GM21515 (cell line): ENCODE measurements around the gene CLCN7.

Experiments
- ATAC-seq: cut with Tn5 transposase; IDR thresholded peaks from one replicate; pipeline ENCODE4 v1.9.1; 2021; ENCODE audit not compliant: unreplicated experiment

Gene CLCN7

DNA sequence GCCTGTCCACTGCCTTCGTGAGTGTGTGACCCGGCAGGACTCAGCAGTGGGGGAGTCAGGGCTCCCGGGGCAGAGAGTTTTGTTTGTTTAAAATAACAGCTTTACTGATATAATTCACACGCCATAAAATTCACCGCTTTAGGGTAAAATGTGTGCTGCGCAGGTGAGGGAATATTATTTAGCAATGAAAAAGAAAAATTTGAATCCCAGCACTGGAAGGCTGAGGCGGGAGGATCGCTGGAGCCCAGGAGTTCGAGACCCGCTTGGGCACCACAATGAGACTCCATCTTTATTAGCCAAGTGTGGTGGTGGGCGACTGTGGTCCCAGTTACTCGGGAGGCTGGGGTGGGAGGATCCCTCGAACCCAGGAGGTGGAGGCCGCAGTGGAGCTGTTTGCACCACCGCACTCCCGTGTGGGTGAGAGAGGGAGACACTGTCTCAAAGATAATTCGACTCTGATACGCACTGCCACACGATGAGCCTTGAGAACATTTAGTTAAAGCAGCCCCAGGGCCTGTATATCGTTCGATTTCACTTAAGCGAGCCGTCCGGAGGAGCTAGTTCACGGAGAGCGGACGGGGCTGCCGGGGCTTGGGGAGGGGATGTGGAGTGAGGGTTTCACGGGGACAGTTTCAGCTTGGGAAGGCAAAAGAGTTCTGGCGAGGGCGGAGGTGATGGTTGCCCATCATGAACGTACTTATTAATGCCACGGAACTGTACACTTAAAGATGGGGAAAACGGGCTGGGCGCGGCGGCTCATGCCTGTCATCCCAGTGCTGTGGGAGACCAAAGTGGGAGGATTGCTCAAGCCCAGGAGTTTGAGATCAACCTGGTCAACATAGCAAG lies 28.5 kb upstream of the CLCN7 start:
- ATAC-seq, result no peak

DNA sequence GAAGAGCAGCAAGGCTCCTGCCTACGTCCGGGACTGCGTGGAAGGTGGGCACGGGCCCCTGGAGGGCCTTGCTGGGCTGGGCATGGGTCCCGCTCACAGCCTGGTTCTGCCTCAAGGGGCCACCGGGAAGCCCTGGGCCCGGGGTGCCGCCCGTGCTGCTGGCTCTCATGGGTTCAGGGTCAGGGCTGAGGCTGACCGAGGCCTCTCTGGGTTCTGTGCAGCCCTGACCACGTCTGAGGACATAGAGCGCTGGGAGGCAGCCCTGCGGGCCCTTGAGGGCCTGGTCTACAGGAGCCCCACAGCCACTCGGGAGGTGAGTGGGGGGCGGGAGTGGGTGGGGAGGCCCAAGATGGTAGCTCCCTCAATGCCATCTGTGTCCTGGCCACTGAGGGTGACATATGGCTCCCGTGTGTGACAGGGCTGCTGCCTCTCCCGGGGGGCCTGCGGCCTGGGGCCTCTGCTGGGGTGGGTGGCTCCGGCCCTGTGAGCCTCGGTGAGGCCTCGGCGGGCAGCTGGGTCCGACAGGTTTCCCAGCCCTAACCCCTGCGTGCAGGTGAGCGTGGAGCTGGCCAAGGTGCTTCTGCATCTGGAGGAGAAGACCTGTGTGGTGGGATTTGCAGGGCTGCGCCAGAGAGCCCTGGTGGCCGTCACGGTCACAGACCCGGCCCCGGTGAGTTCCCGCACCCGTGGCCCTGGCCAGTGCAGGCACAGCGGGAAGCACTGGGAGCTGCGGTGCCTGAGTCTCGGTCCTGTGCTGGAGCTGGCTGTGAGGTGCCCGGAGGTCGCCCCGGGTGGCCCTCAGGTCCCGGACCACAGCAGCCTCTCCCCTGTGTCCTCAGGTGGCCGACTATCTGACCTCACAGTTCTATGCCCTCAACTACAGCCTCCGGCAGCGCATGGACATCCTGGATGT lies 27.5 kb upstream of the CLCN7 start:
- no peak for ATAC-seq

DNA sequence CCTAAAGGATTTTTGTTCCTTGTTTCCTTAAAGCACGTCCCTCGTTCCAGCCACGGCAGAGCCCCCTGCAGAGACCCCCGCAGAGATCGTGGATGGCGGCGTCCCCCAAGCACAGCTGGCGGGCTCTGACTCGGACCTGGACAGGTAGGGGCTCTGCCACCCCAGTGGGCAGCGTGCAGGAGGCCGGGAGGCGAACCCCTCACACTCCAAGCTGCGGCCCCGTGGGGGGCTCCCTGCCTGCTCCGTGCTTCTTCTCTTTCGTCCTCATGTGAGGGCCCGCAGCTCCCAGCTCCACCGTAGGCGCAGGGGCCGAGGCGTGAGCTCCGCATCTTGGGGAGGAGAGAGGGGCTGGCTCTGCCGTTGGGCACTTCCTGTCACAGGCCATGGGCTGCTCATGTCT lies 26.8 kb upstream of the CLCN7 start:
- ATAC-seq, result no peak

- ATAC-seq, result no peak
These were observed 25.8 kb upstream of the CLCN7 start for GRCh38 chr16:1500465-1501150.

GRCh38 chr16:1499756-1500464 lies 25.1 kb upstream of the CLCN7 start:
- ATAC-seq, result no peak

- ATAC-seq, result no peak
These were observed 24.3 kb upstream of the CLCN7 start for GRCh38 chr16:1498899-1499676.

DNA sequence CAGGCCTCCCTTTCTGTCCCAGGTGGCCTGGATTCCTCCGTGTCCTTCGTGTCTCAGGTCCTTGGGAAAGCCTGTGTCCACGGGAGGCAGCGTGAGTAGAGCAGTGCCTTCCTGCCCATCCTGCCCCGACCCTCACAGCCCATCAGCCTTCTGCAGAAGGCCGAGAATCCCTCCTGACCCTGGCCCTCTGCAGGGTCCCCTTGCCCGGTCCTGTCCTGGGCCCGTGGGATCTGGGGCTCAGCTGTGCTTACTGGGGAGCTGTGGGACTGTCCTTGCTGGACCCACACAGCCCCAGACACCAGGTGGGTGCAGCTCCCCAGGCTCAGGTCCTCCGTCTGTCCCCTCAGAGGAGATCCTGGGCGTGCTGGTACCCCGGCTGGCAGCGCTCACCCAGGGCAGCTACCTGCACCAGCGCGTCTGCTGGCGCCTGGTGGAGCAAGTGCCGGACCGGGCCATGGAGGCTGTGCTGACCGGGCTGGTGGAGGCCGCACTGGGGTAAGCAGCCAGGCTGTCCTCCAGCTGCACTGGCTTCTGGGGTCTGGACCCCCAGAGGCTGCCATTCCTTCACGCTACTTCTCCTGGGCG lies 22.3 kb upstream of the CLCN7 start:
- ATAC-seq, result no peak

GRCh38 chr16:1496464-1496863 lies 21.6 kb upstream of the CLCN7 start:
- no peak for ATAC-seq

DNA sequence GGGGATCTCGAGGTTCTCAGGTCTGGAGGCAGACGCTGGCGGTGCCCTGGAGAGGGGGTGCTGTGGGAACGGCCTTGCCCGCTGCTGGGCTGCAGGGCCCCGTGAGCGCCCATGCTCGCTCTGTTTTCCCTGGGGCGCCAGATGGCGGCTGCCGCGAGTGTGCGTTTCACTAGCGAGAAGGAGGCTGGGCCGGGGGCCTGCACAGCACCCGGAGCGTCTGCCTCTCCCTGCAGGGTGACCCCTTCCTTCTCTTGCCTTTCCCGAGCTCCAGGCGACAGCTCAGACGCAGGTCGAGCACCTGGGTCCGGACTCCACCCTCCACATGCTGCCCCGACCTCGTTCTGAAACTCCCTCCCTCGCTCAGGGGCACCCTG lies 21.0 kb upstream of the CLCN7 start:
- no peak for ATAC-seq

GRCh38 chr16:1495211-1495888 lies 20.5 kb upstream of the CLCN7 start:
- no peak for ATAC-seq

GRCh38 chr16:1494711-1495110 lies 19.9 kb upstream of the CLCN7 start:
- ATAC-seq, result no peak

DNA sequence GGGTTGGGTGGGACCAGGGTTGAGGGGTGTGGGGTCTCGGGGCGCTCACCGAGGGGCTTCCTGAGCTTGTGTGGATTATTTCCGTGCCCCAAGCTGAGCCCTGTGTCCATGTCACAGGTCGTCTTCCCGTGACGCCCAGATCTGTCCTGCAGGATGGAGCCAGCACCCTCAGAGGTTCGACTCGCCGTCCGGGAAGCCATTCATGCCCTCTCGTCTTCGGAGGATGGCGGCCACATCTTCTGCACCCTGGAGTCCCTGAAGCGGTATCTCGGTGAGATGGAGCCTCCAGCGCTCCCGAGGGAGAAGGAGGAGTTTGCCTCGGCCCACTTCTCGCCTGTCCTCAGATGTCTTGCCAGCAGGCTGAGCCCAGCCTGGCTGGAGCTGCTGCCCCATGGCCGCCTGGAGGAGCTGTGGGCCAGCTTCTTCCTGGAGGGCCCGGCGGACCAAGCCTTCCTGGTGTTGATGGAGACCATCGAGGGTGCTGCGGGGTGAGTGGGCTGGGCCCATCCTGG lies 19.4 kb upstream of the CLCN7 start:
- ATAC-seq, result no peak

DNA sequence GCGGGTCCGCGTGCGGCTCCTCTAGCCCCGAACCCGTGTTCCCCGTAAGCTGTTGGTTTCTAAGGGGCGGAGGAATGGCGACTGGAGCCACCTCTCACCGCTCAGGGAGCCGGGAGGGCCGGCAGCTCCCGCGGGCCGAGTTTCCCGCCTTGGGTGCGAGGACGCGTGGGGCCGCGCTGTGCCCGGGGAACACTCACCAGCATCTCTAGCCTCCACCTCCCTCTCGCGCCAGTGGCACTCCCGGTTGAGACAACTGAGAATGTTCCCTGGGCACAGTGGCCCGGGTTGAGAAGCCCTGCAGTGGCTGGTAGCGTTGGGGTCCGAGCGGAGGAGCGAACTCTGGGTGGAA lies 18.9 kb upstream of the CLCN7 start:
- no peak for ATAC-seq

GRCh38 chr16:1492923-1493745 lies 18.3 kb upstream of the CLCN7 start, which contains the start of gene TELO2:
TELO2 (plus strand) TSS chr16:1493360; CDS start chr16:1494282, 922 bp downstream.
- ATAC-seq, result peak; percentile 42

DNA sequence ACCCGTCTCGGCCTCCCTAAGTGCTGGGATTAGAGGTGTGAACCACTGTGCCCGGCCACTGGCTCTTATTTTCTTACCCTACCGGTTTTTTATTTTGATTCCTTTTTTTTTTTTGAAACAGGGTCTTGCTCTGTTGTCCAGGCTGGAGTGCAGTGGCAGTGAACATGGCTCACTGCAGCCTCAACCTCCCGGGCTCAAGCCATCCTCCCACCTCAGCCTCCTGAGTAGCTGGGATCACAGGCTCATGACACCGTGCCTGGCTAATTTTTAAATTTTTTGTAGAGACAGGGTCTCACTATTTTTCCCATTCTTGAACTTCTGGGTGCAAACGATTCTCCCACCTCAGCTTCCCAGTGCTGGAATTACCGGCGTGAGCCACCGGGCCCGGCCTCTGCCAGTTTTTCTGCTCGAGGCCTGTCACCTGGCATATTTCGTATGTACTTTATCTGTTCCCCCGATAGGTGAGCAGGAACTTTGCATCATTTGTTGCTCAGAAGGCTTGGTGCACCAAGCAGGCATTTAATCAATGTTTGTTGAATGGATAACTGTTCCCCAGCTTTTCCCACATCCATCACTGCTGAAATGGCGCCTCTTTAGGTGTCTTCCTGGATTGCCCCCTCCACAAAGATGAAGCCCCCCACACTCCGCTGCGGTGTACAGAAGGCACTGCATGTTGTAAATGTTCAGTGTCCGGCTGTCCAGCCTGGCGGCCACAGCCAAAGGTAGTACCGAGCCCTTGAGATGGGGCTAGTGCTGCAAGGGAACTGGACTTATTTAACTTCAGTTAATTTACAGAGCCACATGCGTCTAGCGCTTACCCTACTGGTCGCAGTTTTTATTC lies 17.5 kb upstream of the CLCN7 start:
- ATAC-seq, result no peak

GRCh38 chr16:1491327-1491726 lies 16.5 kb upstream of the CLCN7 start:
- ATAC-seq, result no peak

- ATAC-seq, result no peak
These were observed 14.2 kb upstream of the CLCN7 start for GRCh38 chr16:1489077-1489476.
